WTC11 (cell line): ENCODE measurements around the gene GPR135. TPM values are rescaled to one million over a fixed set of nuclear protein-coding genes. Genes with fewer than 3 reads are reported as not detected.

Experiments
- ATAC-seq: fragments of 200-7000 bp; cut with Tn5 transposase; 2 replicates; pipeline ENCODE4 v1.10.0; 2021; ENCODE audit warnings: mild to moderate bottlenecking, moderate library complexity
- CTCF ChIA-PET: fragments of 300-600 bp; sonication (Branson Sonifier 250); formaldehyde crosslinking; loops from one replicate; lab custom pipeline; 2021; ENCODE audit warnings: antibody characterized with exemption; lab: Charles Lee
- POLR2A ChIA-PET: fragments of 350-600 bp; sonication (Branson Sonifier 250); formaldehyde crosslinking; loops from one replicate; lab custom pipeline; 2021; ENCODE audit warnings: antibody characterized with exemption; lab: Charles Lee
- DNase-seq: peaks from one replicate; pipeline ENCODE4 v3.0.0; 2021; ENCODE audit warnings: low spot score
- H3K27ac Mint-ChIP-seq: 2 replicates; pipeline ENCODE4 v1.8.0; 2021; ENCODE audit warnings: mixed read lengths
- H3K27me3 Mint-ChIP-seq: 2 replicates; pipeline ENCODE4 v1.8.0; 2021; ENCODE audit warnings: low read depth, mild to moderate bottlenecking, moderate library complexity, mixed read lengths
- H3K36me3 Mint-ChIP-seq: 2 replicates; pipeline ENCODE4 v1.8.0; 2021; ENCODE audit warnings: mixed read lengths
- H3K4me1 Mint-ChIP-seq: 2 replicates; pipeline ENCODE4 v1.8.0; 2022; ENCODE audit warnings: mixed read lengths
- H3K4me3 Mint-ChIP-seq: 2 replicates; pipeline ENCODE4 v1.8.0; 2021; ENCODE audit warnings: mild to moderate bottlenecking, moderate library complexity, mixed read lengths
- H3K9me3 Mint-ChIP-seq: 2 replicates; pipeline ENCODE4 v1.8.0; 2021; ENCODE audit warnings: mixed read lengths
- AFF4 ChIP-seq: sonication (generic); formaldehyde crosslinking; IDR thresholded peaks from 2 replicates; pipeline ENCODE4 v1.8.1; 2023; ENCODE audit warnings: mild to moderate bottlenecking, missing genetic modification reagents, borderline replicate concordance
- E2F5 ChIP-seq: sonication (generic); formaldehyde crosslinking; IDR thresholded peaks from 2 replicates; pipeline ENCODE4 v1.8.1; 2022; ENCODE audit warnings: mild to moderate bottlenecking, moderate library complexity, missing genetic modification reagents
- ELF4 ChIP-seq: sonication (generic); formaldehyde crosslinking; IDR thresholded peaks from 2 replicates; pipeline ENCODE4 v1.8.1; 2022; ENCODE audit warnings: low read depth, mild to moderate bottlenecking, moderate library complexity, missing genetic modification reagents
- ERG ChIP-seq: fragments of 250-450 bp; sonication (Bioruptor Pico); IDR thresholded peaks from 2 replicates; pipeline ENCODE4 v1.8.0; 2021; ENCODE audit warnings: mild to moderate bottlenecking
- FOXP1 ChIP-seq: sonication (generic); formaldehyde crosslinking; IDR thresholded peaks from 2 replicates; pipeline ENCODE4 v1.8.0; 2022; ENCODE audit warnings: missing genetic modification reagents, mild to moderate bottlenecking, moderate library complexity, borderline replicate concordance
- MXD4 ChIP-seq: fragments of 250-450 bp; sonication (Bioruptor Pico); IDR thresholded peaks from 2 replicates; pipeline ENCODE4 v1.8.0; 2021; ENCODE audit warnings: mild to moderate bottlenecking, moderate library complexity, borderline replicate concordance
- NFE2L1 ChIP-seq: sonication (generic); formaldehyde crosslinking; IDR thresholded peaks from 2 replicates; pipeline ENCODE4 v1.8.1; 2023; ENCODE audit warnings: missing genetic modification reagents
- NR2C2 ChIP-seq: sonication (generic); formaldehyde crosslinking; IDR thresholded peaks from 2 replicates; pipeline ENCODE4 v1.8.0; 2022; ENCODE audit warnings: mild to moderate bottlenecking, missing genetic modification reagents
- TCF7 ChIP-seq: sonication (generic); formaldehyde crosslinking; IDR thresholded peaks from 2 replicates; pipeline ENCODE4 v1.8.0; 2022; ENCODE audit warnings: mild to moderate bottlenecking, low read depth, missing genetic modification reagents, moderate library complexity
- ZNF317 ChIP-seq: sonication (generic); formaldehyde crosslinking; IDR thresholded peaks from 2 replicates; pipeline ENCODE4 v1.8.1; 2023; ENCODE audit warnings: low read depth, mild to moderate bottlenecking, moderate library complexity, missing genetic modification reagents, borderline replicate concordance
- ZNF671 ChIP-seq: fragments of 250-450 bp; sonication (Bioruptor Pico); IDR thresholded peaks from 2 replicates; pipeline ENCODE4 v1.8.0; 2021; ENCODE audit warnings: mild to moderate bottlenecking
- total RNA-seq: library from RNA; stranded (reverse); gene quantifications from 3 replicates; pipeline ENCODE4 v1.2.3, GENCODE V29; 2021
- TF ChIP-seq, protein P1 (sequence below): fragments of 200-600 bp; IDR thresholded peaks from 2 replicates; pipeline ENCODE4 v1.8.0; 2022; ENCODE audit warnings: antibody characterized with exemption
- TF ChIP-seq, protein P2 (sequence below): fragments of 250-450 bp; sonication (Bioruptor Pico); IDR thresholded peaks from 2 replicates; pipeline ENCODE4 v1.9.0; 2021; ENCODE audit warnings: mild to moderate bottlenecking
- TF ChIP-seq, protein P3 (sequence below): fragments of 250-450 bp; sonication (Bioruptor Pico); IDR thresholded peaks from 2 replicates; pipeline ENCODE4 v1.9.0; 2021; ENCODE audit warnings: moderate library complexity, mild to moderate bottlenecking, inconsistent platforms, borderline replicate concordance

The GPR135 gene
- total RNA-seq, 1 experiment from 2014 or later = 1.7 TPM

DNA sequence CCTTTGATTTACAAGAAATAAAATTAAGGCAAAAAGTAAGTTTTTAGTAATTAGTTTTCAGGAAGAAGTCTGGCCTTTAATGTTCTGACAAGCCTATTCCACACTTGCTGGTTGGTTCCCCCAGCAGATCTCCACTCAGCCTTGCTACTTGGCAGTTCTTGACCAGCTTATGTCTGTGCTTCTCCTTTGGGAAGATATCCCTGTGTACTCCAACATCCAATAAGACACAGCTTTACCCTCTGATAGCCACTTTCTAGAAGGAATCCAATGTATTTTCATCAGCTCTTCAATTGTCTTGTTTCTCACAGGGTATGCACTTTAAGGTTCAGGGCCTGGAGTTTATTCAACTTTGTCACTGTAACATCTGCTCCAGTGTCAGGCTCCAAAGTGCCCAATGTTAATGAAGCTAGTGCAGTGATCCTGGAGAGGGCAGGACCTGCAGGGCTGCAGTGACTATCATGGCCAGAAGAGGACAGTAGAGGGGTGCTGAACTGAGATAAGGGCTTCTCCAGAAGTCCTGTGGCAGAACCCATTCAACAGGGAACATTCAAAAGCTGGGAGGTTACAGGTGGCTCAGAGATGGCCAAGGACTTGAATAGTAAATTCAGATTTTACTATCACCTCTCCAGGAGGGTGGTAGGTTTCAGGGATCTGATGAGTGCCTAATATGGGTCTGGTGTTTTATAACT is 42.0 kb upstream of the GPR135 start:
- ChIA-PET POLR2A (interaction anchor here (1.3 to 1.6 kb wide), 2 partner anchors 22 to 70 kb away, joined by 7 to 10 read pairs; partner anchors contain the start of genes CCDC175, JKAMP and L3HYPDH), CTCF (interaction anchor here (0.6 to 3.1 kb wide), 41 partner anchors 9 to 1006 kb away, joined by 3 to 169 read pairs (median 4); partner anchors contain the start of genes CCDC175, DAAM1, GPR135 and JKAMP)
- ATAC-seq = peak; percentile 98
- H3K27ac Mint-ChIP-seq = no peak overlapping the region
- peaks cover 6% of the 10 kb centered on the region; the same call in 1 of the 2 replicates for H3K36me3 Mint-ChIP-seq
- H3K4me3 Mint-ChIP-seq = no peak overlapping the region
- peak; percentile 88 for DNase-seq
- no peak for TF ChIP-seq NR2C2 (CRISPR knock-in tag)
- TF ChIP-seq, protein P1, sequence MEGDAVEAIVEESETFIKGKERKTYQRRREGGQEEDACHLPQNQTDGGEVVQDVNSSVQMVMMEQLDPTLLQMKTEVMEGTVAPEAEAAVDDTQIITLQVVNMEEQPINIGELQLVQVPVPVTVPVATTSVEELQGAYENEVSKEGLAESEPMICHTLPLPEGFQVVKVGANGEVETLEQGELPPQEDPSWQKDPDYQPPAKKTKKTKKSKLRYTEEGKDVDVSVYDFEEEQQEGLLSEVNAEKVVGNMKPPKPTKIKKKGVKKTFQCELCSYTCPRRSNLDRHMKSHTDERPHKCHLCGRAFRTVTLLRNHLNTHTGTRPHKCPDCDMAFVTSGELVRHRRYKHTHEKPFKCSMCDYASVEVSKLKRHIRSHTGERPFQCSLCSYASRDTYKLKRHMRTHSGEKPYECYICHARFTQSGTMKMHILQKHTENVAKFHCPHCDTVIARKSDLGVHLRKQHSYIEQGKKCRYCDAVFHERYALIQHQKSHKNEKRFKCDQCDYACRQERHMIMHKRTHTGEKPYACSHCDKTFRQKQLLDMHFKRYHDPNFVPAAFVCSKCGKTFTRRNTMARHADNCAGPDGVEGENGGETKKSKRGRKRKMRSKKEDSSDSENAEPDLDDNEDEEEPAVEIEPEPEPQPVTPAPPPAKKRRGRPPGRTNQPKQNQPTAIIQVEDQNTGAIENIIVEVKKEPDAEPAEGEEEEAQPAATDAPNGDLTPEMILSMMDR = peak; percentile 84
- H3K9me3 Mint-ChIP-seq = no peaks in the 10 kb centered on the region
- H3K4me1 Mint-ChIP-seq = peaks cover 8% of the 10 kb centered on the region
- no peaks in the 10 kb centered on the region; the same call in 1 of the 2 replicates for H3K27me3 Mint-ChIP-seq

DNA sequence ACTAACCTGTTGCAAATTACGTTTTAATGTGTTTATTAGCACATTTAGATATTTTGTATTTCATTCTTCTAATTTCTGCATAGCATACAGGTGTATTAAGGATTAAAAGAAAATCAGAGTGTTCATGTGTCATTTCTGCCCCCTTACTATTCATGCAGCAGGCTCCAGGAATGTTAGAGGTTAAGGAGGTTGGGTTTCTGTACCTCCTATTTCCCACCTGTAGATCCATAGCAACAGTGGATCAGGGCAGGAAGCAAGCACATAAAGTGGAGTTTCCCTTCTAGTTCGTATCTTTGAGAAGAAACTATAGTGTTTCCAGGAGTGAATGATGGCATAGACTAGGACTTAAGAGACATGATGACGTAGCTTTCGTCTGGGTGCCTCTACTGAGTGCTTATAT is 38.1 kb upstream of the GPR135 start:
- Mint-ChIP-seq H3K27me3 (no peaks in the 10 kb centered on the region), H3K27ac (no peak overlapping the region), H3K9me3 (no peaks in the 10 kb centered on the region), H3K4me3 (no peak overlapping the region), H3K4me1 (peaks cover 5% of the 10 kb centered on the region), H3K36me3 (peaks cover 12% of the 10 kb centered on the region)
- CTCF ChIA-PET = interaction anchor here (1.1 to 1.5 kb wide), 3 partner anchors 9 to 73 kb away, joined by 3 to 4 read pairs (median 3); partner anchors contain the start of genes CCDC175, JKAMP and L3HYPDH
- POLR2A ChIA-PET = no interaction called here
- no peak for TF ChIP-seq ERG
- no peak for TF ChIP-seq TCF7 (CRISPR knock-in tag)
- no peak for TF ChIP-seq AFF4 (CRISPR knock-in tag)
- DNase-seq = no peak
- no peak for ATAC-seq

DNA sequence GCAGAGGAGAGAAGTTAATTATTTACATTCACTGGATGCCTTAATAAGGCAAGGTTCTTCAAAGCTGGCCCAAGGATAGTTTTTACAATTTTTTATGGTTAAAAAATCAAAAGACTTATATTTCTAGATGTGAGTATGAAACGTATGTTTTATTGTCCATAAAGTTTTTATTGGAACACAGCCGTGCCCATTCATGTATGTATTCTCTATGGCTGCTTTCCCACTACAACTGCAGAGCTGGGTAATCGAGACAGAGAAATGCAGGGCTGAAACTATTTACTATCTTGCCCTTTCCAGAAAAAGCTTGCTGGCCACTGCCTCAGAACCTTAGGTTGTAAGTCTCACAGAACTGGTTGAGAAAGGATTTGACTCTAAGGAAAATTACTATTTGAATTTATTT is 35.6 kb upstream of the GPR135 start:
- CTCF ChIA-PET = interaction anchor here (1.7 kb wide), 1 partner anchor 76 kb away, joined by 4 read pairs; the partner anchor contains the start of gene CCDC175

More for the DNA sequence above, 35.6 kb upstream of the GPR135 start:
- H3K27me3 Mint-ChIP-seq = no peaks in the 10 kb centered on the region
- no peaks in the 10 kb centered on the region for H3K9me3 Mint-ChIP-seq
- no peak overlapping the region for H3K4me3 Mint-ChIP-seq
- no peaks in the 10 kb centered on the region for H3K4me1 Mint-ChIP-seq
- TF ChIP-seq MXD4 (CRISPR knock-in tag) (no peak), ERG (no peak), ZNF671 (CRISPR knock-in tag) (no peak), ELF4 (CRISPR knock-in tag) (no peak), NFE2L1 (no peak), FOXP1 (CRISPR knock-in tag) (no peak), ZNF317 (CRISPR knock-in tag) (no peak), E2F5 (CRISPR knock-in tag) (no peak)
- TF ChIP-seq, protein P2, sequence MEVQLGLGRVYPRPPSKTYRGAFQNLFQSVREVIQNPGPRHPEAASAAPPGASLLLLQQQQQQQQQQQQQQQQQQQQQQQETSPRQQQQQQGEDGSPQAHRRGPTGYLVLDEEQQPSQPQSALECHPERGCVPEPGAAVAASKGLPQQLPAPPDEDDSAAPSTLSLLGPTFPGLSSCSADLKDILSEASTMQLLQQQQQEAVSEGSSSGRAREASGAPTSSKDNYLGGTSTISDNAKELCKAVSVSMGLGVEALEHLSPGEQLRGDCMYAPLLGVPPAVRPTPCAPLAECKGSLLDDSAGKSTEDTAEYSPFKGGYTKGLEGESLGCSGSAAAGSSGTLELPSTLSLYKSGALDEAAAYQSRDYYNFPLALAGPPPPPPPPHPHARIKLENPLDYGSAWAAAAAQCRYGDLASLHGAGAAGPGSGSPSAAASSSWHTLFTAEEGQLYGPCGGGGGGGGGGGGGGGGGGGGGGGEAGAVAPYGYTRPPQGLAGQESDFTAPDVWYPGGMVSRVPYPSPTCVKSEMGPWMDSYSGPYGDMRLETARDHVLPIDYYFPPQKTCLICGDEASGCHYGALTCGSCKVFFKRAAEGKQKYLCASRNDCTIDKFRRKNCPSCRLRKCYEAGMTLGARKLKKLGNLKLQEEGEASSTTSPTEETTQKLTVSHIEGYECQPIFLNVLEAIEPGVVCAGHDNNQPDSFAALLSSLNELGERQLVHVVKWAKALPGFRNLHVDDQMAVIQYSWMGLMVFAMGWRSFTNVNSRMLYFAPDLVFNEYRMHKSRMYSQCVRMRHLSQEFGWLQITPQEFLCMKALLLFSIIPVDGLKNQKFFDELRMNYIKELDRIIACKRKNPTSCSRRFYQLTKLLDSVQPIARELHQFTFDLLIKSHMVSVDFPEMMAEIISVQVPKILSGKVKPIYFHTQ (CRISPR knock-in tag) = no peak
- TF ChIP-seq, protein P3, sequence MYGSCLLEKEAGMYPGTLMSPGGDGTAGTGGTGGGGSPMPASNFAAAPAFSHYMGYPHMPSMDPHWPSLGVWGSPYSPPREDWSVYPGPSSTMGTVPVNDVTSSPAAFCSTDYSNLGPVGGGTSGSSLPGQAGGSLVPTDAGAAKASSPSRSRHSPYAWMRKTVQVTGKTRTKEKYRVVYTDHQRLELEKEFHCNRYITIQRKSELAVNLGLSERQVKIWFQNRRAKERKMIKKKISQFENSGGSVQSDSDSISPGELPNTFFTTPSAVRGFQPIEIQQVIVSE (CRISPR knock-in tag) = no peak
- TF ChIP-seq, all 79 proteins: peak for 0
- ATAC-seq = no peak
- no peak for DNase-seq
- Mint-ChIP-seq H3K27ac (no peak overlapping the region), H3K36me3 (peaks cover 22% of the 10 kb centered on the region)
- POLR2A ChIA-PET = no interaction called here
